ENCODE data around the gene OLFM3. TPM values are rescaled to one million over a fixed set of nuclear protein-coding genes. Genes with fewer than 3 reads are reported as not detected.

OLFM3 gene
- not detected for total RNA-seq

DNA sequence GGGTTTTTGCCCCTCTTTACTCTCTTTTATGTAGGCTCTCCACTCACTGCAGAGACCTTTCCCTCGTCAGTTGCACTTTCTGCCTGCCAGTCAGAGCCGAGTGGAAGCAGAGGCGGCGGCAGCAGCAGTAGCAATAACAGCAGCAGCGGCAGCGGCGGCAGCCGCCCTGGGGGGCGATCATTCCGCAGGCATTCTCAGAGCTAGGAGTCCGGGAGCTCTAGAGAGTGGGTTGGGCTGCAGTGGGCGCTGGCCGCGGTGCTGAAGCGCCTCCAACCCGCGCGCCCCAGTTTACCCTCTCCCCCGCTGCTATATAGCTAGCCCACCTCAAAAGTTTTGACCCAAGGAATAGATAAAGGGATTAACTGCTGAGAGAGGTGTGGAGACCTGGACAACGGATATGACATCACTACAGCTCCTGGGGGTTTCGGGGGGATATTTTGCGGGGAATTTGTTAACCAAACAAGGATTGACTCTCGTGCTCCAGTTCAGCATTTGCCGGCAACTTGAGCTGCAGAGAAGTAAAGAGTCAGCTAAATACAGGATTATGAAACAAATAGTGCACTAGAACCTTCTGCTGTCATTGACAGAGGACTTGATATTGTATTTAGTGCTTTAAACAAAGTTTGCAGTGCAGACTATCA is at the start of gene OLFM3:
Gene OLFM3, minus strand, starts transcription at position 102 of the 641 bp plus-strand sequence.
- no peak for DNase-seq
- no peaks in the 10 kb centered on the region for H3K9me3 Mint-ChIP-seq
- H3K27me3 Mint-ChIP-seq, result peaks cover 15% of the 10 kb centered on the region
- ATAC-seq (ENCODE audit: low read depth), result peak; percentile 56
- no peak within 1 kb of the TSS for H3K4me3 Mint-ChIP-seq
- POLR2A ChIA-PET, result no interaction called here
- H3K36me3 Mint-ChIP-seq, result no peaks in the 10 kb centered on the region
- H3K27ac Mint-ChIP-seq, result no peak within 1 kb of the TSS
- no peaks in the 10 kb centered on the region for H3K4me1 Mint-ChIP-seq

DNA sequence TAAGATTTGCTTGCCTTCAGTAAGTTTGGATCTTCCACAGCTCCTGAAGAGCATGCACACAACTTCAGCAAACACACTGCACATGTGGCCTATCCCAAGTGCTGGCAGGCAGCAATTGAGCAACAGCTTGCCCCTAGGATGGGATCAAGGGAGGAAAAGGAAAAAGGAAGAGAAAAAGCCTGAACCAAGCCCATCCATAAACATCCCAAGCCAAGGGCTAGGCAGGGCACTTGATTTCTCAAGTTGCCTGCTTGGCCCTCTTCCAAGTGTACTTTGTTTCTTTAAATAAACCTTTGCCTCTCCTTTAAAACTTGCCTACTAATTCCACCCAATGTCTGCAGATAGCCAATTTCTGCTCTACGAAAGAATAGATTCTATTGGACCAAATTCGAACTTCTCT is 49.0 kb upstream of the OLFM3 start:
- DNase-seq, result no peak
- Mint-ChIP-seq H3K4me1 (peaks cover 2% of the 10 kb centered on the region), H3K36me3 (no peaks in the 10 kb centered on the region), H3K4me3 (no peak overlapping the region), H3K27ac (no peak overlapping the region), H3K27me3 (no peaks in the 10 kb centered on the region), H3K9me3 (no peaks in the 10 kb centered on the region)
- POLR2A ChIA-PET, result no interaction called here
- no peak for ATAC-seq (ENCODE audit: low read depth)

GRCh38 chr1:102032534-102032933 is 35.8 kb upstream of the OLFM3 start:
- DNase-seq, result no peak
- no peak overlapping the region for H3K4me3 Mint-ChIP-seq
- no peaks in the 10 kb centered on the region for H3K36me3 Mint-ChIP-seq
- no peaks in the 10 kb centered on the region for H3K27me3 Mint-ChIP-seq
- no peaks in the 10 kb centered on the region for H3K4me1 Mint-ChIP-seq
- no peaks in the 10 kb centered on the region for H3K9me3 Mint-ChIP-seq
- H3K27ac Mint-ChIP-seq, result no peak overlapping the region
- no peak for ATAC-seq (ENCODE audit: low read depth)
- POLR2A ChIA-PET, result no interaction called here

- POLR2A ChIA-PET, result no interaction called here
- no peaks in the 10 kb centered on the region for H3K36me3 Mint-ChIP-seq
- H3K4me3 Mint-ChIP-seq, result no peak overlapping the region
- peaks cover 2% of the 10 kb centered on the region for H3K9me3 Mint-ChIP-seq
- ATAC-seq (ENCODE audit: low read depth) (no peak), DNase-seq (no peak)
- no peaks in the 10 kb centered on the region for H3K4me1 Mint-ChIP-seq
- no peak overlapping the region for H3K27ac Mint-ChIP-seq
- H3K27me3 Mint-ChIP-seq, result no peaks in the 10 kb centered on the region
Measured at GRCh38 chr1:102019530-102019929, 22.8 kb upstream of the OLFM3 start.

DNA sequence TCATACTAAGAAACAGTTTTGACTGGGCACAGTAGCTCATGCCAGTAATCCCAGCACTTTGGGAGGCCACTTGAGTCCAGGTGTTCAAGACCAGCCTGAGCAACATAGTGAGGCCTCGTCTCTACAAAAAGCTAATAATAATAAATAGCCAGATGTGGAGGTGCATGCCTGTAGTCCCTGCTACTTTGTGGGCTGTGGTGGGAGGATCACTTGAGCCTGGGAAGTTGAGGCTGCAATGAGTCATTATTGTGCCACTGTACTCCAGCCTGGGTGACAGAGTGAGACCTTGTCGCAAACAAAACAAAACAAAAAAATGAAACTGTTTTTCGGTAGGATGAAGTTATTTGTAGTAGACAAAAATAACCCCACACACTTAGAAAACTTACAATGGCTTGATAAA is 19.0 kb upstream of the OLFM3 start:
- Mint-ChIP-seq H3K27ac (no peak overlapping the region), H3K4me1 (no peaks in the 10 kb centered on the region), H3K36me3 (no peaks in the 10 kb centered on the region), H3K4me3 (no peak overlapping the region), H3K9me3 (peaks cover 2% of the 10 kb centered on the region), H3K27me3 (no peaks in the 10 kb centered on the region)
- POLR2A ChIA-PET, result no interaction called here
- DNase-seq, result no peak
- ATAC-seq (ENCODE audit: low read depth), result no peak

- no peak overlapping the region for H3K27ac Mint-ChIP-seq
- H3K4me3 Mint-ChIP-seq, result no peak overlapping the region
- ATAC-seq (ENCODE audit: low read depth), result no peak
- no peaks in the 10 kb centered on the region for H3K36me3 Mint-ChIP-seq
- H3K4me1 Mint-ChIP-seq, result no peaks in the 10 kb centered on the region
- H3K9me3 Mint-ChIP-seq, result no peaks in the 10 kb centered on the region
- POLR2A ChIA-PET, result no interaction called here
- peaks cover 1% of the 10 kb centered on the region for H3K27me3 Mint-ChIP-seq
- no peak for DNase-seq
Measured at GRCh38 chr1:102002057-102002456, 5.3 kb upstream of the OLFM3 start.

GRCh38 chr1:101995984-101996745 is 561 bp downstream of the OLFM3 start:
- no peak overlapping the region for H3K4me3 Mint-ChIP-seq
- no peak overlapping the region for H3K27ac Mint-ChIP-seq
- no peaks in the 10 kb centered on the region for H3K4me1 Mint-ChIP-seq
- ATAC-seq (ENCODE audit: low read depth), result no peak
- no peaks in the 10 kb centered on the region for H3K36me3 Mint-ChIP-seq
- DNase-seq, result no peak
- H3K27me3 Mint-ChIP-seq, result peaks cover 15% of the 10 kb centered on the region
- H3K9me3 Mint-ChIP-seq, result no peaks in the 10 kb centered on the region
- POLR2A ChIA-PET, result no interaction called here

DNA sequence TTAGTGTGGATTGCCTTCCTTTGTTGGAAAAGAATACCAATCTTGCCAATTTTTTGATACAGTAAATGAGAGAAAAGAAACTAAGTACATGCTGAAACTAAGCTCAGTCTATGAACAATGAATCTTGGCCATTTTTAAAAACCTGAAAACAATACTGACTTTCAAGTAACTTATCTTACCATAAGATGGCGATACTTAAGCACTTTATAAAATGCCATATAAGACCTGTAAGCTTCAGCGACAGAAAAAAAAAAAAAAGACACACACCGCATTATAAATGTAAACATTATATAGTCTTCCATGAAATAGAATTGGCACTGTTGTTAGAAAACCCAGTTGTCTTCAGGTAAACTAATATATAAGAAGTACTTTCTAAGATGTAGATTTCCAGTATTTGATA is 3.0 kb downstream of the OLFM3 start:
- POLR2A ChIA-PET, result no interaction called here
- Mint-ChIP-seq H3K36me3 (no peaks in the 10 kb centered on the region), H3K27me3 (peaks cover 15% of the 10 kb centered on the region), H3K9me3 (no peaks in the 10 kb centered on the region), H3K4me1 (no peaks in the 10 kb centered on the region), H3K4me3 (no peak overlapping the region), H3K27ac (no peak overlapping the region)
- no peak for ATAC-seq (ENCODE audit: low read depth)
- DNase-seq, result no peak

GRCh38 chr1:101992821-101993575 is 3.7 kb downstream of the OLFM3 start:
- Mint-ChIP-seq H3K9me3 (no peaks in the 10 kb centered on the region), H3K4me1 (no peaks in the 10 kb centered on the region), H3K4me3 (no peak overlapping the region), H3K27ac (no peak overlapping the region), H3K27me3 (peaks cover 15% of the 10 kb centered on the region), H3K36me3 (no peaks in the 10 kb centered on the region)
- POLR2A ChIA-PET, result no interaction called here
- DNase-seq (no peak), ATAC-seq (ENCODE audit: low read depth) (no peak)

DNA sequence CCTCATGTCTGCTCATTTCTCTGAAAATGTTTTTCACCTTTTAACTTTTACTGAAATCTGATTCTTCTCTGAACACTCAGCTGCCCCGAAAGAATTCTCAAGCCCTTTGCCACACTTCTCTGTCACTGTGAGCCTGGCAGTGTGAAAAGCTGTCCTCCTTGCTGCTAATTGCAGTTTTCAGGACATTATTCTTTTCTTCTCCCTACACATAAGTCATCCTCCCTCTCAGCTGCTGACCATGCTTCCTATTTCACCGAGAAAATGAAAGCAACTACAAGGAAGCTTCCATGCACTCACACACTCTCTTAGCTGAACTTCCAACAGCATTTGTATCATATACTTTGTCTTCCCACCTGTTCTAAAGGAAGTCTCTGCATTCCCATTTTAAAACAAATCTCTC is 15.8 kb downstream of the OLFM3 start:
- H3K27ac Mint-ChIP-seq, result no peak overlapping the region
- ATAC-seq (ENCODE audit: low read depth) (no peak), DNase-seq (no peak)
- no peaks in the 10 kb centered on the region for H3K4me1 Mint-ChIP-seq
- no peak overlapping the region for H3K4me3 Mint-ChIP-seq
- POLR2A ChIA-PET, result no interaction called here
- H3K9me3 Mint-ChIP-seq, result no peaks in the 10 kb centered on the region
- no peaks in the 10 kb centered on the region for H3K27me3 Mint-ChIP-seq
- no peaks in the 10 kb centered on the region for H3K36me3 Mint-ChIP-seq

DNA sequence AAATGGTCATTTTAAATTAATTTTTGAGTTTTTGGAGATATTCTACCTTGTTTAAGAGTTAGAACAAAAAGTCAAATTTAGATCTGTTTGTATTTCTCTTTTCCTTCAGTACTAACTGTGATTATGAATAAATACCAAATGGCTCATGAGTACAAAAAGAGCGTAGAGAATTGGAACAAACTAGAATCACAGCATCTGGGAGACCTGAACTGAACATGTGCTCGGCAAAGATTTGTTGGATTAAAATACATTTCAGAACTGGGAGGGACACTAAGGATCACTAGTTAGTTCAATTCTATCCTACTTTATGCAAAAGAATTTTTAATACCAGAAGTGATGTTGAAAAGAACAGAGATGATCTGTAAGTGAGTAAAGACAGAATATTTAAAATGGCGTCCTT is 19.5 kb downstream of the OLFM3 start:
- Mint-ChIP-seq H3K27me3 (no peaks in the 10 kb centered on the region), H3K27ac (no peak overlapping the region), H3K4me1 (no peaks in the 10 kb centered on the region), H3K9me3 (no peaks in the 10 kb centered on the region), H3K4me3 (no peak overlapping the region), H3K36me3 (no peaks in the 10 kb centered on the region)
- DNase-seq (no peak), ATAC-seq (ENCODE audit: low read depth) (no peak)
- POLR2A ChIA-PET, result no interaction called here

DNA sequence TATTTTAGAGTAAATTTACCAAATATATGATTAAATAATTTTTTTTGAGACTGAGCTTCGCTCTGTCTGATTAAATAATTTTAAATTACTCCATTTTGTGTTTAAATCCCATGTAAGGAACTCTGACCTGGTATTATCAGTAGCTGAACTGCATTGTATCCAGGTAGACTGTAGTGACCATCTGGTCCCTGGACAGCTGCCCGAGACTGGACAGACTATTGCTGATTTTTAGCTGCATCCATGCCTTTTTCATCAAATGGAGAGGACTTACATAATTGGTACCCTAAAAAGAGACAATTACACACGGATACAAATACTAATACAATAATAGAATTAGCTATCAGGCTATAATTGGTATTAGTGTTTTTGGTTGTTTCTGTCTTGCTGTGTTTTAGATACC is 20.6 kb downstream of the OLFM3 start:
- DNase-seq (no peak), ATAC-seq (ENCODE audit: low read depth) (no peak)
- no peaks in the 10 kb centered on the region for H3K27me3 Mint-ChIP-seq
- no peaks in the 10 kb centered on the region for H3K9me3 Mint-ChIP-seq
- POLR2A ChIA-PET, result no interaction called here
- H3K4me1 Mint-ChIP-seq, result no peaks in the 10 kb centered on the region
- no peak overlapping the region for H3K27ac Mint-ChIP-seq
- no peaks in the 10 kb centered on the region for H3K36me3 Mint-ChIP-seq
- no peak overlapping the region for H3K4me3 Mint-ChIP-seq

DNA sequence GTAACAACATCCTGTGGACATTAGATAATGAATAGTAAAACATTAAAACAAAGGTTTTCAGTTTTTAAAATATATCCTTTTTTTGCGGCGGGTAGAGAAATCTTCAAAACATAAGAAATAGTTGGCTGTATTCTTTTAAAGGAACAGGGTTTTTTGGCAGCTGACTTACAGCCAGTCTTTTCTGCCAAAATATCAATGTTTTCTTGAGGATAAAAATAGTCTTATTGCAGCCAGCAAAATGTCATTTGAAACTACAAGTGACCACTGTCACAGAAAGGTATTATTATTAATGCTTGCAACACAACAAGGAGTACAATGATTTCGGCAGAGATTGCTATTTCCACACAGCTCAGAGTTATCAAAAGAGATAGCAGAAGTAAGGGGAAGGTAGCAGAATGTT is 21.4 kb downstream of the OLFM3 start:
- H3K36me3 Mint-ChIP-seq, result no peaks in the 10 kb centered on the region
- H3K9me3 Mint-ChIP-seq, result no peaks in the 10 kb centered on the region
- H3K4me3 Mint-ChIP-seq, result no peak overlapping the region
- POLR2A ChIA-PET, result no interaction called here
- ATAC-seq (ENCODE audit: low read depth) (no peak), DNase-seq (no peak)
- H3K27ac Mint-ChIP-seq, result no peak overlapping the region
- H3K27me3 Mint-ChIP-seq, result no peaks in the 10 kb centered on the region
- H3K4me1 Mint-ChIP-seq, result no peaks in the 10 kb centered on the region
